ENCODE results near the gene IQCH. TPM values are rescaled to one million over a fixed set of nuclear protein-coding genes. Genes with fewer than 3 reads are reported as not detected.

The IQCH gene
- total and polyA plus RNA-seq, 2 of the 4 experiments (the other 2 are of a cell fraction): 0.60 to 2.5 TPM

- no peak overlapping the region for H4K91ac ChIP-seq (ENCODE audit: insufficient read depth, low read depth, low read length)
- CTCF ChIA-PET: interaction anchor here (0.6 to 0.7 kb wide), 2 partner anchors 34 to 50 kb away, joined by 3 read pairs; no protein-coding TSS in a partner anchor
- dilution Hi-C loops (cut with HindIII; ENCODE audit: low sequenced_read_pairs, unreplicated experiment) (no loop called here), intact Hi-C loops (cut with micrococcal nuclease) (no loop called here), in situ Hi-C loops (cut with MboI; ENCODE audit: low sequenced_read_pairs) (no loop called here)
- H3K36me3 ChIP-seq (ENCODE audit: control insufficient read depth, insufficient read depth, low read length): no peaks in the 10 kb centered on the region
- no peak overlapping the region for H2AK5ac ChIP-seq (ENCODE audit: low read depth, low read length)
- H3K27ac ChIP-seq (ENCODE audit: insufficient read depth, low read length): no peak overlapping the region
- no peak overlapping the region for H2BK20ac ChIP-seq (ENCODE audit: low read depth, low read length)
- no peak overlapping the region for H2BK15ac ChIP-seq (ENCODE audit: low read depth, low read length)
- no peak overlapping the region for H3K56ac ChIP-seq (ENCODE audit: extremely low read depth, insufficient read depth, low read length)
- H4K8ac ChIP-seq (ENCODE audit: low read depth in 2 of 2, low read length in 2 of 2): no peak overlapping the region
- no peak overlapping the region for H3K4ac ChIP-seq (ENCODE audit: low read depth, low read length)
- no peak overlapping the region for H3K23ac ChIP-seq (ENCODE audit: low read depth, low read length)
- H3K9me1 ChIP-seq (ENCODE audit: insufficient read depth, low read length): no peaks in the 10 kb centered on the region
- no peak overlapping the region for H2AK9ac ChIP-seq (replicated peaks; ENCODE audit: low read depth, low read length, poor library complexity)
- no peaks in the 10 kb centered on the region for H3K27me3 ChIP-seq (ENCODE audit: control insufficient read depth, insufficient read depth, low read length)
- H2AFZ ChIP-seq (replicated peaks; ENCODE audit: low read length, poor library complexity): no peak overlapping the region
- H3K18ac ChIP-seq (ENCODE audit: low read depth, low read length): no peak overlapping the region
- POLR2A ChIA-PET (ENCODE audit: unreplicated experiment): no interaction called here
- H4K5ac ChIP-seq (ENCODE audit: low read depth, low read length): no peak overlapping the region
- no peak overlapping the region for H3K4me3 ChIP-seq (ENCODE audit: insufficient read depth, low read depth, low read length)
- H2BK5ac ChIP-seq (ENCODE audit: low read depth, low read length, poor library complexity, severe bottlenecking): no peak overlapping the region
- no peak overlapping the region for H3K14ac ChIP-seq (replicated peaks; ENCODE audit: low read depth, low read length)
- no peaks in the 10 kb centered on the region for H3K4me1 ChIP-seq (ENCODE audit: control insufficient read depth, insufficient read depth, low read length)
- H3K79me1 ChIP-seq (ENCODE audit: low read depth in 1 of 2, low read length in 2 of 2): peaks cover 7 to 29% of the 10 kb centered on the region in 2 experiments; a peak in 3 of 4 replicates
- no peak overlapping the region for H3K4me2 ChIP-seq (ENCODE audit: low read depth, low read length)
- peaks cover 3% of the 10 kb centered on the region; the same call in 1 of the 2 replicates for H4K20me1 ChIP-seq (ENCODE audit: insufficient read depth, low read length)
- no peaks in the 10 kb centered on the region for H3K9me3 ChIP-seq (ENCODE audit: control insufficient read depth, insufficient read depth, low read length)
- no peak for TF ChIP-seq FOS (IDR thresholded peaks at IDR 0.05; ENCODE audit: low read depth, low read length)
- no peak for TF ChIP-seq RCOR1 (IDR thresholded peaks at IDR 0.05; ENCODE audit: insufficient replicate concordance, low read length)
- TF ChIP-seq NFE2L2 (IDR thresholded peaks at IDR 0.05; ENCODE audit: low read depth, low read length): no peak
- TF ChIP-seq USF2 (IDR thresholded peaks at IDR 0.05; ENCODE audit: low read depth, low read length): no peak
- TF ChIP-seq CHD1 (IDR thresholded peaks at IDR 0.05; ENCODE audit: low read depth, low read length): no peak
- no peak for TF ChIP-seq SMC3 (IDR thresholded peaks at IDR 0.05; ENCODE audit: low read depth, low read length)
- ATAC-seq (ENCODE audit: low read depth) (no peak), DNase-seq (no peak)
- H2BK120ac ChIP-seq (ENCODE audit: low read depth, low read length): no peak overlapping the region
- BruUV-seq (replicated peaks): no TSS peak
- no peak overlapping the region for H3K9ac ChIP-seq (ENCODE audit: low read depth, low read length)
Observed at GRCh38 chr15:67524235-67524634, 269.6 kb downstream of the IQCH start.
